ENCODE results near the gene TRIM9.

DNA sequence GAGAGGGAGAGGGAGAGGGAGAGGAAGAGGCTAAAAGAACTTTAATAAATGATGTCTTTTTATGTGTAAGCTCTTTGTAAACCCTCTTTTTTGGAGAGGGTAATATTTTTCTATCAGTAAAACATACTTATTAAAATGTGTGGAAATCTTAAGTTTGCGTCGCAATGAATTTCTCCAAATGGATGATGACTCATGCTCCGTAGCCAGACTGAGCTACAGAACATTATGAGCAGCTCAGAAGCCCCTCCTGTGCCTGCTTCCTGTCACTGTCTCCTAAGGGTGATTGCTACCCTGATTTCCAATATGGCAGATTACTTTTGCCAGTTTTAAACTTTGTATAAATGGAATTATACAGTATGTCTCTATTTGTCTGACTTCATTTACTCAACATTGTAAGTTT, 137.6 kb downstream of the TRIM9 start:
- TF ChIP-seq, protein P1, sequence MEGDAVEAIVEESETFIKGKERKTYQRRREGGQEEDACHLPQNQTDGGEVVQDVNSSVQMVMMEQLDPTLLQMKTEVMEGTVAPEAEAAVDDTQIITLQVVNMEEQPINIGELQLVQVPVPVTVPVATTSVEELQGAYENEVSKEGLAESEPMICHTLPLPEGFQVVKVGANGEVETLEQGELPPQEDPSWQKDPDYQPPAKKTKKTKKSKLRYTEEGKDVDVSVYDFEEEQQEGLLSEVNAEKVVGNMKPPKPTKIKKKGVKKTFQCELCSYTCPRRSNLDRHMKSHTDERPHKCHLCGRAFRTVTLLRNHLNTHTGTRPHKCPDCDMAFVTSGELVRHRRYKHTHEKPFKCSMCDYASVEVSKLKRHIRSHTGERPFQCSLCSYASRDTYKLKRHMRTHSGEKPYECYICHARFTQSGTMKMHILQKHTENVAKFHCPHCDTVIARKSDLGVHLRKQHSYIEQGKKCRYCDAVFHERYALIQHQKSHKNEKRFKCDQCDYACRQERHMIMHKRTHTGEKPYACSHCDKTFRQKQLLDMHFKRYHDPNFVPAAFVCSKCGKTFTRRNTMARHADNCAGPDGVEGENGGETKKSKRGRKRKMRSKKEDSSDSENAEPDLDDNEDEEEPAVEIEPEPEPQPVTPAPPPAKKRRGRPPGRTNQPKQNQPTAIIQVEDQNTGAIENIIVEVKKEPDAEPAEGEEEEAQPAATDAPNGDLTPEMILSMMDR (conservative IDR thresholded peaks at IDR 0.05; ENCODE audit: low read length) = no peak
- TF ChIP-seq EZH2phosphoT487 (IDR thresholded peaks at IDR 0.05; ENCODE audit: borderline replicate concordance) = no peak
